Measurements from ENCODE around the gene ZFP1. TPM values are rescaled to one million over a fixed set of nuclear protein-coding genes. Genes with fewer than 3 reads are reported as not detected.

Gene ZFP1
- total and polyA plus RNA-seq, 2 experiments from 2014 or later: 4.8 to 12.5 TPM

- H3K4me3 ChIP-seq: no peak overlapping the region
- no peaks in the 10 kb centered on the region for H3K36me3 Mint-ChIP-seq (ENCODE audit: low read depth)
- H4K20me1 ChIP-seq (replicated peaks; ENCODE audit: insufficient read depth): no peaks in the 10 kb centered on the region
- TF ChIP-seq CTCF (conservative IDR thresholded peaks at IDR 0.05; ENCODE audit: low read depth in 2 of 2) (no peak), CREB1 (CRISPR knock-in tag; IDR thresholded peaks at IDR 0.05; ENCODE audit: low read depth) (no peak), ZNF462 (CRISPR knock-in tag; IDR thresholded peaks at IDR 0.05) (no peak), REST (IDR thresholded peaks at IDR 0.05; ENCODE audit: unreplicated experiment) (no peak), EZH2 (IDR thresholded peaks at IDR 0.05; ENCODE audit: low read depth, unreplicated experiment) (no peak), ZNF331 (CRISPR knock-in tag; IDR thresholded peaks at IDR 0.05; ENCODE audit: low read depth) (no peak), STAT1 (IDR thresholded peaks at IDR 0.05; ENCODE audit: unreplicated experiment) (no peak), JUNB (IDR thresholded peaks at IDR 0.05; ENCODE audit: unreplicated experiment) (no peak), NANOG (IDR thresholded peaks at IDR 0.05; ENCODE audit: borderline replicate concordance) (no peak), ZNF114 (CRISPR knock-in tag; IDR thresholded peaks at IDR 0.05) (no peak), ETS1 (IDR thresholded peaks at IDR 0.05) (no peak), EZH2phosphoT487 (IDR thresholded peaks at IDR 0.05; ENCODE audit: unreplicated experiment) (no peak), POLR2AphosphoS5 (IDR thresholded peaks at IDR 0.05; ENCODE audit: low read depth) (no peak)
- no peaks in the 10 kb centered on the region for H3K9me2 ChIP-seq (ENCODE audit: insufficient read depth)
- no peak overlapping the region for H2AFZ ChIP-seq
- no peak overlapping the region for H3K4me3 Mint-ChIP-seq
- DNase-seq (ENCODE audit: low spot score) (no peak), ATAC-seq (no peak)
- H3K27ac Mint-ChIP-seq: no peak overlapping the region
- H3K4me1 ChIP-seq (ENCODE audit: insufficient read depth): peaks cover 6% of the 10 kb centered on the region; the same call in 1 of the 2 replicates
- H3K79me2 ChIP-seq (replicated peaks; ENCODE audit: insufficient read depth): no peaks in the 10 kb centered on the region
- no peak overlapping the region for H3K4me2 ChIP-seq
- no peaks in the 10 kb centered on the region; the same call in 2 of the 3 replicates for H3K9me3 Mint-ChIP-seq
- H3K36me3 ChIP-seq (ENCODE audit: insufficient read depth): no peaks in the 10 kb centered on the region
- H3K27me3 Mint-ChIP-seq (ENCODE audit: insufficient read depth, low read depth, poor library complexity): peaks cover 9% of the 10 kb centered on the region
- peaks cover 7% of the 10 kb centered on the region for H3K4me1 Mint-ChIP-seq
- H3F3A ChIP-seq (replicated peaks; ENCODE audit: low read depth): 0 out of 2 replicates have a peak, but pooled peaks cover 7% of the 10 kb centered on the region
- no peak overlapping the region for H3K27ac ChIP-seq (ENCODE audit: low read depth)
- no peaks in the 10 kb centered on the region for H3K27me3 ChIP-seq (ENCODE audit: insufficient read depth)
These were observed 44.9 kb downstream of the ZFP1 start for GRCh38 chr16:75193265-75193650.
